ENCODE data around the gene LDLR. TPM values are rescaled to one million over a fixed set of nuclear protein-coding genes. Genes with fewer than 3 reads are reported as not detected.
"Not testable (repeated sequence)": the region's sequence is repeated elsewhere in the genome, so short reads cannot be mapped to it uniquely, and the experiment has no call there.

Gene LDLR
- total and polyA plus RNA-seq, 2 donors (not counting 1 experiment from before 2014, with no cell fraction given) = 187 to 427 TPM

DNA sequence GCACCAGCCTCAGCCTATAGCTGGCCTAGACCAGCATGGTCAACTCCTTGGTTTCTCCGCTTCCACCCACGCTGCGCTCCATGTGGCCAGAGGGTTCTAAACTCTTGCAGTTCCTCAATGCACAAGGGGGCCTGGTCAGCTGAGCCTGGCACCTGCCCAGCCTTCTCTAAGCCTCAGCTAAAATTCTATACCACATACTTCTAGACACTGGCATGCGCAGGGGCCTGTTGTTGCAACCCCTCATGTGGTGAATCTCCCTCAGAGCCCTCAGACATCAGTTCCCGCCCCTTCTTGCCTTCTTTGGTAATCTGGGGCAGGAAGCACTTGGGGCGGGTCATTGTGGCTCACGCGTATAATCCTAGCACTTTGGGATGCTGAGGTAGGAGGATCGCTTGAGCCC lies 19.7 kb upstream of the LDLR start:
- H2AFZ ChIP-seq (ENCODE audit: low read length) = no peak overlapping the region

DNA sequence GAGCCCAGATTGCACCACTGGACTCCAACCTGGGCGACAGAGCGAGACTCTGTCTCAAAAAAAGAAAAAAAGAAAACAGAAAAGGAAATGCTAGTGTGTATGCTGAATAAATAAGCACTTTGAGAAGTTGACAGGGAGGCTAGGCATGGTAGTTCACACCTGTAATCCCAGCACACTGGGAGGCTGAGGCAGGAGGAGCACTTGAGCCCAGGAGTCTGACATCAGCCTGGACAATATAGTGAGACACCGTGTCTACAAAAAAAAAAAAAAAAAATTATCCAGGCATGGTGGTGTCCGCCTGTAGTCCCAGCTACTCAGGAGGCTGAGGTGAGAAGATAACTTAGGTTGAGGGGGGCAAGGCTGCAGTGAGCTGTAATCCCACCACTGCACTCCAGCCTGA lies 19.1 kb upstream of the LDLR start:
- no peak for TF ChIP-seq EZH2 (IDR thresholded peaks at IDR 0.05; ENCODE audit: low read length, missing control alignments)
- TF ChIP-seq, protein P1, sequence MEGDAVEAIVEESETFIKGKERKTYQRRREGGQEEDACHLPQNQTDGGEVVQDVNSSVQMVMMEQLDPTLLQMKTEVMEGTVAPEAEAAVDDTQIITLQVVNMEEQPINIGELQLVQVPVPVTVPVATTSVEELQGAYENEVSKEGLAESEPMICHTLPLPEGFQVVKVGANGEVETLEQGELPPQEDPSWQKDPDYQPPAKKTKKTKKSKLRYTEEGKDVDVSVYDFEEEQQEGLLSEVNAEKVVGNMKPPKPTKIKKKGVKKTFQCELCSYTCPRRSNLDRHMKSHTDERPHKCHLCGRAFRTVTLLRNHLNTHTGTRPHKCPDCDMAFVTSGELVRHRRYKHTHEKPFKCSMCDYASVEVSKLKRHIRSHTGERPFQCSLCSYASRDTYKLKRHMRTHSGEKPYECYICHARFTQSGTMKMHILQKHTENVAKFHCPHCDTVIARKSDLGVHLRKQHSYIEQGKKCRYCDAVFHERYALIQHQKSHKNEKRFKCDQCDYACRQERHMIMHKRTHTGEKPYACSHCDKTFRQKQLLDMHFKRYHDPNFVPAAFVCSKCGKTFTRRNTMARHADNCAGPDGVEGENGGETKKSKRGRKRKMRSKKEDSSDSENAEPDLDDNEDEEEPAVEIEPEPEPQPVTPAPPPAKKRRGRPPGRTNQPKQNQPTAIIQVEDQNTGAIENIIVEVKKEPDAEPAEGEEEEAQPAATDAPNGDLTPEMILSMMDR (conservative IDR thresholded peaks at IDR 0.05 in 1 of 2, IDR thresholded peaks at IDR 0.05 in 1 of 2; ENCODE audit: low read depth in 1 of 2, low read length in 2 of 2) = no peak
- no peak overlapping the region for H3K4me3 ChIP-seq (replicated peaks in 1 of 4; ENCODE audit: control extremely low read depth in 1 of 4, insufficient read depth in 1 of 4, low read depth in 3 of 4, low read length in 4 of 4)
- no peak overlapping the region for H3K9ac ChIP-seq (ENCODE audit: insufficient read depth, low read length)
- no peaks in the 10 kb centered on the region for H4K20me1 ChIP-seq (ENCODE audit: control insufficient read depth, extremely low read depth, insufficient read depth, low read length)
- peaks cover 7% of the 10 kb centered on the region for H3K36me3 ChIP-seq (ENCODE audit: control insufficient read depth, insufficient read depth, low read length)
- H3K4me2 ChIP-seq (ENCODE audit: extremely low read depth, insufficient read depth, low read length) = no peak overlapping the region
- H3K4me1 ChIP-seq (ENCODE audit: control insufficient read depth, extremely low read depth, insufficient read depth, low read length) = no peaks in the 10 kb centered on the region
- DNase-seq (ENCODE audit: low read depth in 2 of 2) = no peak
- no peak overlapping the region for H2AFZ ChIP-seq (ENCODE audit: low read length)
- H3K27me3 ChIP-seq (ENCODE audit: control insufficient read depth, insufficient read depth, low read length) = no peaks in the 10 kb centered on the region
- H3K79me2 ChIP-seq (ENCODE audit: control insufficient read depth, insufficient read depth, low read length) = no peaks in the 10 kb centered on the region
- no peak overlapping the region for H3K27ac ChIP-seq (ENCODE audit: insufficient read depth, low read length)
- no peaks in the 10 kb centered on the region for H3K9me3 ChIP-seq (ENCODE audit: control insufficient read depth, insufficient read depth, low read depth, low read length)

More for the DNA sequence above, 19.7 kb upstream of the LDLR start:
- Histone ChIP-seq H4K20me1 (ENCODE audit: control insufficient read depth, extremely low read depth, insufficient read depth, low read length) (no peaks in the 10 kb centered on the region), H3K9me3 (ENCODE audit: control insufficient read depth, insufficient read depth, low read depth, low read length) (no peaks in the 10 kb centered on the region), H3K27me3 (ENCODE audit: control insufficient read depth, insufficient read depth, low read length) (no peaks in the 10 kb centered on the region), H3K4me1 (ENCODE audit: control insufficient read depth, extremely low read depth, insufficient read depth, low read length) (no peaks in the 10 kb centered on the region), H3K36me3 (ENCODE audit: control insufficient read depth, insufficient read depth, low read length) (peaks cover 11% of the 10 kb centered on the region), H3K4me3 (replicated peaks in 1 of 4; ENCODE audit: control extremely low read depth in 1 of 4, insufficient read depth in 1 of 4, low read depth in 3 of 4, low read length in 4 of 4) (no peak overlapping the region), H3K27ac (ENCODE audit: insufficient read depth, low read length) (no peak overlapping the region), H3K9ac (ENCODE audit: insufficient read depth, low read length) (no peak overlapping the region), H3K79me2 (ENCODE audit: control insufficient read depth, insufficient read depth, low read length) (no peaks in the 10 kb centered on the region), H3K4me2 (ENCODE audit: extremely low read depth, insufficient read depth, low read length) (no peak overlapping the region)
- DNase-seq (ENCODE audit: low read depth in 2 of 2) = no peak
- no peak for TF ChIP-seq EZH2 (IDR thresholded peaks at IDR 0.05; ENCODE audit: low read length, missing control alignments)
- TF ChIP-seq, protein P1 (conservative IDR thresholded peaks at IDR 0.05 in 1 of 2, IDR thresholded peaks at IDR 0.05 in 1 of 2; ENCODE audit: low read depth in 1 of 2, low read length in 2 of 2) = no peak

DNA sequence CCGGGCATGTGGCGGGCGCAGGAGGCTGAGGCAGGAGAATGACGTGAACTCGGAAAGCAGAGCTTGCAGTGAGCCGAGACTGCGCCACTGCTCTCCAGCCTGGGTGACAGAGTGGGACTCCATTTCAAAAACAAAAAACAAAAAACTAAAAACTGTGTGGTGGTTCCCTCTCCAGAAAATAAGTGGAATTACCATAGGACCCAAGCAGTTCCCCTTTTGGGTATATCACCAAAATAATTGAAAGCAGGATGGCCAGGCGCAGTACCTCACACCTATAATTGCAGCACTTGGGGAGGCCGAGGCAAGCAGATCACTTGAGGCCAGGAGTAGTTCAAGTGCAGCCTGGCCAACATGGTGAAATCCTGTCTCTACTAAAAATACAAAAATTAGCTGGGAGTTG lies 15.7 kb upstream of the LDLR start:
- Histone ChIP-seq H3K4me3 (replicated peaks in 1 of 4; ENCODE audit: control extremely low read depth in 1 of 4, insufficient read depth in 1 of 4, low read depth in 3 of 4, low read length in 4 of 4) (no peak overlapping the region), H3K27ac (ENCODE audit: insufficient read depth, low read length) (no peak overlapping the region), H3K79me2 (ENCODE audit: control insufficient read depth, insufficient read depth, low read length) (no peaks in the 10 kb centered on the region), H3K4me2 (ENCODE audit: extremely low read depth, insufficient read depth, low read length) (no peak overlapping the region), H2AFZ (ENCODE audit: low read length) (no peak overlapping the region), H3K36me3 (ENCODE audit: control insufficient read depth, insufficient read depth, low read length) (no peaks in the 10 kb centered on the region), H3K9me3 (ENCODE audit: control insufficient read depth, insufficient read depth, low read depth, low read length) (no peaks in the 10 kb centered on the region), H3K27me3 (ENCODE audit: control insufficient read depth, insufficient read depth, low read length) (no peaks in the 10 kb centered on the region), H3K4me1 (ENCODE audit: control insufficient read depth, extremely low read depth, insufficient read depth, low read length) (no peaks in the 10 kb centered on the region), H4K20me1 (ENCODE audit: control insufficient read depth, extremely low read depth, insufficient read depth, low read length) (no peaks in the 10 kb centered on the region), H3K9ac (ENCODE audit: insufficient read depth, low read length) (no peak overlapping the region)
- DNase-seq (ENCODE audit: low read depth in 2 of 2) = no peak
- no peak for TF ChIP-seq EZH2 (IDR thresholded peaks at IDR 0.05; ENCODE audit: low read length, missing control alignments)
- TF ChIP-seq, protein P1 (conservative IDR thresholded peaks at IDR 0.05 in 1 of 2, IDR thresholded peaks at IDR 0.05 in 1 of 2; ENCODE audit: low read depth in 1 of 2, low read length in 2 of 2) = no peak

DNA sequence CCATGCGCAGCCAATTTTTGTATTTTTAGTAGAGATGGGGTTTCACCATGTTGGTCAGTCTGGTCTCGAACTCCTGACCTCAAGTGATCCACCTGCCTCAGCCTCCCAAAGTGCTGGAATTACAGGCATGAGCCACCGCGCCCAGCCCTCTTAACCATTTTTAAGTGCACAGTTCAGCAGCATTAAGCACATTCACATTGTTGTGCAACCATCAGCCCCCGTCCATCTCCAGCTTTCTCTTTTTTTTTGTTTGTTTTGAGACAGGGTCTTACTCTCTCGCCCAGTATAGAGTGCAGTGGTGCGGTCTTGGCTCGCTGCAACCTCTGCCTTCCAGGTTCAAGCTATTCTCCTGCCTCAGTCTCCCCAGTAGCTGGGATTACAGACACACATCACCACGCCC lies 12.5 kb upstream of the LDLR start:
- not testable (repeated sequence) for H3K4me3 ChIP-seq (replicated peaks in 1 of 4; ENCODE audit: control extremely low read depth in 1 of 4, insufficient read depth in 1 of 4, low read depth in 3 of 4, low read length in 4 of 4); H2AFZ ChIP-seq (ENCODE audit: low read length); H3K4me2 ChIP-seq (ENCODE audit: extremely low read depth, insufficient read depth, low read length); DNase-seq (ENCODE audit: low read depth in 2 of 2); H3K9ac ChIP-seq (ENCODE audit: insufficient read depth, low read length); H3K4me1 ChIP-seq (ENCODE audit: control insufficient read depth, extremely low read depth, insufficient read depth, low read length); H3K36me3 ChIP-seq (ENCODE audit: control insufficient read depth, insufficient read depth, low read length); H3K79me2 ChIP-seq (ENCODE audit: control insufficient read depth, insufficient read depth, low read length); H3K27me3 ChIP-seq (ENCODE audit: control insufficient read depth, insufficient read depth, low read length); H3K9me3 ChIP-seq (ENCODE audit: control insufficient read depth, insufficient read depth, low read depth, low read length); H4K20me1 ChIP-seq (ENCODE audit: control insufficient read depth, extremely low read depth, insufficient read depth, low read length); H3K27ac ChIP-seq (ENCODE audit: insufficient read depth, low read length)
